Mesodermal cell (in vitro differentiated cells): Measurements from ENCODE around the gene CRHR2.

Experiments
- H3K27ac ChIP-seq: 2 replicates; pipeline ENCODE4 v1.7.0; 2013; ENCODE audit warnings: mild to moderate bottlenecking, low read depth, low read length, moderate library complexity; ENCODE audit not compliant: severe bottlenecking
- H3K36me3 ChIP-seq: 2 replicates; pipeline ENCODE4 v1.7.1; 2013; ENCODE audit warnings: mild to moderate bottlenecking, low read length, moderate library complexity; ENCODE audit not compliant: control insufficient read depth, insufficient read depth
- H3K4me1 ChIP-seq: one replicate; pipeline ENCODE4 v1.7.1; 2013; ENCODE audit warnings: mild to moderate bottlenecking, low read length; ENCODE audit not compliant: insufficient read depth, control insufficient read depth, poor library complexity, severe bottlenecking
- H3K4me3 ChIP-seq: 2 replicates; pipeline ENCODE4 v1.7.0; 2013; ENCODE audit warnings: low read length, control low read depth, mild to moderate bottlenecking; ENCODE audit not compliant: insufficient read depth, poor library complexity, severe bottlenecking; ENCODE audit errors: extremely low read depth
- H3K9me3 ChIP-seq: 2 replicates; pipeline ENCODE4 v1.7.1; 2013; ENCODE audit warnings: mild to moderate bottlenecking, low read length, moderate library complexity; ENCODE audit not compliant: control insufficient read depth
- WGBS, 2 experiments: methylation state at CpG; one replicate each; pipeline ENCODE4 v1.1.5; 2013; ENCODE audit warnings: missing lambda C conversion rate in 2 of 2; ENCODE audit not compliant: insufficient coverage in 2 of 2; 5-methylcytosine and 5-hydroxymethylcytosine counted together

CRHR2 gene

GRCh38 chr7:30694774-30695721 lies 12.8 kb upstream of the CRHR2 start:
- no peaks in the 10 kb centered on the region for H3K9me3 ChIP-seq
- WGBS, 2 experiments: 71 to 82% methylated on average over 7 to 8 of the region's 13 CpGs
- no peak overlapping the region for H3K4me3 ChIP-seq
- no peak overlapping the region for H3K27ac ChIP-seq
- H3K36me3 ChIP-seq: no peaks in the 10 kb centered on the region
- peaks cover 10% of the 10 kb centered on the region for H3K4me1 ChIP-seq

- H3K36me3 ChIP-seq: no peaks in the 10 kb centered on the region
- H3K27ac ChIP-seq: no peak overlapping the region
- H3K4me1 ChIP-seq: peaks cover 10% of the 10 kb centered on the region
- 83 to 98% methylated on average over 4 to 5 of the region's 6 CpGs for WGBS, 2 experiments
- no peaks in the 10 kb centered on the region for H3K9me3 ChIP-seq
- no peak overlapping the region for H3K4me3 ChIP-seq
Observed at GRCh38 chr7:30694218-30694745, 12.0 kb upstream of the CRHR2 start.

- H3K36me3 ChIP-seq: no peaks in the 10 kb centered on the region
- WGBS, 2 experiments: 88 to 96% methylated on average over 3 of the region's 4 CpGs
- no peak overlapping the region for H3K27ac ChIP-seq
- H3K9me3 ChIP-seq: no peaks in the 10 kb centered on the region
- H3K4me3 ChIP-seq: no peak overlapping the region
- peaks cover 13% of the 10 kb centered on the region for H3K4me1 ChIP-seq
Observed at GRCh38 chr7:30692882-30693281, 10.6 kb upstream of the CRHR2 start.

- Histone ChIP-seq H3K4me1 (peaks cover 10% of the 10 kb centered on the region), H3K27ac (no peak overlapping the region)
- WGBS, 2 experiments: 81 to 90% methylated on average over 7 to 8 of the region's 10 CpGs
Observed at GRCh38 chr7:30692438-30692837, 10.2 kb upstream of the CRHR2 start.

GRCh38 chr7:30690011-30690410 lies 7.8 kb upstream of the CRHR2 start:
- Histone ChIP-seq H3K9me3 (no peaks in the 10 kb centered on the region), H3K36me3 (no peaks in the 10 kb centered on the region), H3K4me1 (peaks cover 4% of the 10 kb centered on the region), H3K27ac (no peak overlapping the region), H3K4me3 (no peak overlapping the region)
- WGBS, 2 experiments: 95 to 100% methylated on average over 6 to 7 of the region's 7 CpGs

More at GRCh38 chr7:30692438-30692837, 10.2 kb upstream of the CRHR2 start:
- Histone ChIP-seq H3K4me3 (no peak overlapping the region), H3K9me3 (no peaks in the 10 kb centered on the region), H3K36me3 (no peaks in the 10 kb centered on the region)

DNA sequence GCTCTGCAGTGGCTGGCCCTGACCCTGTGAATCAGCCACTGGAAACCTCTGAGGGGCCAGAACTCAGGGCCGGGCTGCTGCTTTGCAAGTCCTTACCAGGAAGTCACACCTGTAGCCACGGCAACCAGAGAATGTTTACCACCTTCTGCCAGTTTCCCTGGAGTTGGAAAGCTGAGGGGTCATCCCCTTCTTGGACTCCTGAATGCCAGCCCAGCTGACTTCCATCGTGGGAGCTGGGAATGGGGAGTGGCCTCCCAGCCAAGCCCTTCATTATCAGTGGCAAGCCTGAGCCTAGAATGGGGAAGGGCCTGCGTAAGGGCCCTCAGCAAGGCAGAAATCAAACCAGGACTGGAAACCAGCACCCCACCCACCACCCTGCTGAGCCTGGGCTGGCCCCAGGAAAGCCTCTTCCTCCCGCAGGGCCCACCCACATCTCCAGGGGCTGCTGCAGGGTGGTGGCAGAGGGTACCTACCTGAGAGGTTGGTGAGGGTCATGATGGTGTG lies 6.5 kb upstream of the CRHR2 start:
- Histone ChIP-seq H3K27ac (peak overlapping the region; percentile 5), H3K4me3 (no peak overlapping the region), H3K36me3 (no peaks in the 10 kb centered on the region), H3K4me1 (peaks cover 4% of the 10 kb centered on the region), H3K9me3 (no peaks in the 10 kb centered on the region)
- WGBS, 2 experiments: 11 to 14% methylated on average over 2 to 3 of the region's 5 CpGs

- Histone ChIP-seq H3K36me3 (no peaks in the 10 kb centered on the region), H3K4me3 (no peak overlapping the region), H3K9me3 (no peaks in the 10 kb centered on the region), H3K27ac (no peak overlapping the region), H3K4me1 (peaks cover 4% of the 10 kb centered on the region)
- WGBS, 2 experiments: 86 to 94% methylated on average over 6 of the region's 6 CpGs
Observed at GRCh38 chr7:30687604-30688003, 5.3 kb upstream of the CRHR2 start.

DNA sequence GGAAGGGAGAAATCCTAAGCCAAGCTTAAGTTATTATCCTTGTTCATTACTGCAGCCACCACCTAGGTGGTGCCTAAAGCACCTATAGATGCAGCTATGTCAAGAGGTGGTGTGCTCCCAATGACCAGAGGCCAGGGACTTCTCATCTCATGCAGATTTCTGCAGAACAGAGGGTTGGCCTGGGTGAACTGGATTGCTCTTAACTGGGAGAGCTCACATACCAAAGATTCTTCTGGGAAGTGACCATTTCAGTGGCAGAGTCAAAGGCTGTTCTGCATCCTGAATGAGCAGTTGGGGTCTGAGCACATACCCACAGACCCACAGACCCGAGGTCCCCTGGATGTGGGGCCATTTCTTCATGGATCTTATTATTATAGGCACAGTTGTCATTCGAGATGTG lies 2.1 kb upstream of the CRHR2 start:
- Histone ChIP-seq H3K4me3 (no peak overlapping the region), H3K4me1 (peaks cover 13% of the 10 kb centered on the region), H3K9me3 (no peaks in the 10 kb centered on the region), H3K36me3 (no peaks in the 10 kb centered on the region), H3K27ac (no peak overlapping the region)
- WGBS, 2 experiments: no CpG with 5 or more reads among the region's 2 CpGs

GRCh38 chr7:30683816-30684215 lies 1.6 kb upstream of the CRHR2 start:
- Histone ChIP-seq H3K36me3 (no peaks in the 10 kb centered on the region), H3K27ac (no peak overlapping the region), H3K4me3 (no peak overlapping the region), H3K4me1 (peaks cover 9% of the 10 kb centered on the region), H3K9me3 (no peaks in the 10 kb centered on the region)
- WGBS, 2 experiments: 92 to 93% methylated on average over 3 of the region's 3 CpGs

GRCh38 chr7:30683306-30683705 lies 1.1 kb upstream of the CRHR2 start:
- Histone ChIP-seq H3K4me3 (no peak overlapping the region), H3K36me3 (no peaks in the 10 kb centered on the region), H3K27ac (no peak overlapping the region), H3K9me3 (no peaks in the 10 kb centered on the region), H3K4me1 (peaks cover 9% of the 10 kb centered on the region)
- WGBS, 2 experiments: 89 to 93% methylated on average over 2 of the region's 5 CpGs

GRCh38 chr7:30681815-30682211 lies 443 bp downstream of the CRHR2 start:
- WGBS, 2 experiments: 1 to 2% methylated on average over 25 to 36 of the region's 40 CpGs
- peak overlapping the region; percentile 39 for H3K4me3 ChIP-seq
- no peaks in the 10 kb centered on the region for H3K36me3 ChIP-seq
- H3K9me3 ChIP-seq: no peaks in the 10 kb centered on the region
- H3K4me1 ChIP-seq: peaks cover 9% of the 10 kb centered on the region
- H3K27ac ChIP-seq: no peak overlapping the region
